Rectal smooth muscle tissue (tissue), 1 donor: ENCODE data around the gene UCK1.

ENCODE experiments used
- H3K27ac ChIP-seq: one replicate; pipeline ENCODE4 v1.7.0; 2013; ENCODE audit warnings: low read depth, low read length, inconsistent platforms
- H3K27me3 ChIP-seq: one replicate; pipeline ENCODE4 v1.7.0; 2013; ENCODE audit warnings: low read length; ENCODE audit not compliant: control insufficient read depth, insufficient read depth
- H3K36me3 ChIP-seq: one replicate; pipeline ENCODE4 v1.7.0; 2013; ENCODE audit warnings: low read length; ENCODE audit not compliant: control insufficient read depth, insufficient read depth
- H3K4me1 ChIP-seq: one replicate; pipeline ENCODE4 v1.7.0; 2013; ENCODE audit warnings: low read length; ENCODE audit not compliant: control insufficient read depth, insufficient read depth
- H3K4me3 ChIP-seq: one replicate; pipeline ENCODE4 v1.7.0; 2013; ENCODE audit warnings: low read length
- H3K9ac ChIP-seq: one replicate; pipeline ENCODE4 v1.7.0; 2013; ENCODE audit warnings: low read length

Gene UCK1

GRCh38 chr9:131545786-131546335, 14.8 kb upstream of the UCK1 start:
- Histone ChIP-seq H3K36me3 (no peaks in the 10 kb centered on the region), H3K27me3 (peaks cover 7% of the 10 kb centered on the region), H3K4me1 (no peaks in the 10 kb centered on the region), H3K4me3 (peak overlapping the region; percentile 37), H3K9ac (no peak overlapping the region), H3K27ac (no peak overlapping the region)

- Histone ChIP-seq H3K27ac (no peak within 1 kb of the TSS), H3K4me1 (no peaks in the 10 kb centered on the region), H3K9ac (no peak within 1 kb of the TSS)
Measured at GRCh38 chr9:131545003-131545785, 14.1 kb upstream of the UCK1 start, which contains the start of gene PRRT1B. PRRT1B (plus strand) TSS chr9:131545523; CDS start chr9:131545616, 93 bp downstream.

GRCh38 chr9:131543141-131543540, 12.1 kb upstream of the UCK1 start:
- no peak overlapping the region for H3K27ac ChIP-seq
- no peaks in the 10 kb centered on the region for H3K4me1 ChIP-seq
- peaks cover 7% of the 10 kb centered on the region for H3K27me3 ChIP-seq
- no peak overlapping the region for H3K9ac ChIP-seq
- no peaks in the 10 kb centered on the region for H3K36me3 ChIP-seq
- no peak overlapping the region for H3K4me3 ChIP-seq

More at GRCh38 chr9:131545003-131545785, 14.1 kb upstream of the UCK1 start, which contains the start of gene PRRT1B:
- Histone ChIP-seq H3K36me3 (no peaks in the 10 kb centered on the region), H3K4me3 (peak within 1 kb of the TSS; percentile 37), H3K27me3 (peaks cover 7% of the 10 kb centered on the region)

- Histone ChIP-seq H3K9ac (no peak overlapping the region), H3K27ac (no peak overlapping the region), H3K4me3 (no peak overlapping the region), H3K27me3 (peaks cover under 1% of the 10 kb centered on the region), H3K36me3 (no peaks in the 10 kb centered on the region), H3K4me1 (no peaks in the 10 kb centered on the region)
Measured at GRCh38 chr9:131539223-131539923, 8.3 kb upstream of the UCK1 start.

- no peaks in the 10 kb centered on the region for H3K4me1 ChIP-seq
- no peak overlapping the region for H3K9ac ChIP-seq
- no peaks in the 10 kb centered on the region for H3K36me3 ChIP-seq
- no peaks in the 10 kb centered on the region for H3K27me3 ChIP-seq
- no peak overlapping the region for H3K27ac ChIP-seq
- no peak overlapping the region for H3K4me3 ChIP-seq
Measured at GRCh38 chr9:131537946-131538345, 6.9 kb upstream of the UCK1 start.

- H3K36me3 ChIP-seq: no peaks in the 10 kb centered on the region
- no peak overlapping the region for H3K9ac ChIP-seq
- no peaks in the 10 kb centered on the region for H3K27me3 ChIP-seq
- no peak overlapping the region for H3K4me3 ChIP-seq
- H3K4me1 ChIP-seq: peaks cover 9% of the 10 kb centered on the region
- H3K27ac ChIP-seq: no peak overlapping the region
Measured at GRCh38 chr9:131534721-131535237, 3.7 kb upstream of the UCK1 start.

GRCh38 chr9:131530546-131530919, 530 bp downstream of the UCK1 start:
- H3K4me3 ChIP-seq: peak overlapping the region; percentile 81
- H3K9ac ChIP-seq: peak overlapping the region; percentile 51
- peak overlapping the region; percentile 82 for H3K27ac ChIP-seq
- peaks cover 29% of the 10 kb centered on the region for H3K36me3 ChIP-seq
- peaks cover 12% of the 10 kb centered on the region for H3K4me1 ChIP-seq
- no peaks in the 10 kb centered on the region for H3K27me3 ChIP-seq

- Histone ChIP-seq H3K4me3 (peak overlapping the region; percentile 81), H3K9ac (peak overlapping the region; percentile 51), H3K4me1 (peaks cover 12% of the 10 kb centered on the region), H3K36me3 (peaks cover 31% of the 10 kb centered on the region), H3K27ac (peak overlapping the region; percentile 58), H3K27me3 (no peaks in the 10 kb centered on the region)
Measured at GRCh38 chr9:131529597-131530545, 1.2 kb downstream of the UCK1 start.

- peaks cover 12% of the 10 kb centered on the region for H3K4me1 ChIP-seq
- peaks cover 39% of the 10 kb centered on the region for H3K36me3 ChIP-seq
- H3K27me3 ChIP-seq: no peaks in the 10 kb centered on the region
- H3K9ac ChIP-seq: no peak overlapping the region
- H3K4me3 ChIP-seq: no peak overlapping the region
- no peak overlapping the region for H3K27ac ChIP-seq
Measured at GRCh38 chr9:131528886-131529505, 2.1 kb downstream of the UCK1 start.

GRCh38 chr9:131528186-131528585, 2.9 kb downstream of the UCK1 start:
- H3K9ac ChIP-seq: no peak overlapping the region
- peaks cover 45% of the 10 kb centered on the region for H3K36me3 ChIP-seq
- no peaks in the 10 kb centered on the region for H3K27me3 ChIP-seq
- H3K4me3 ChIP-seq: no peak overlapping the region
- H3K4me1 ChIP-seq: peaks cover 12% of the 10 kb centered on the region
- no peak overlapping the region for H3K27ac ChIP-seq
